Measurements from ENCODE around the gene IGFBPL1. TPM values are rescaled to one million over a fixed set of nuclear protein-coding genes. Genes with fewer than 3 reads are reported as not detected.

IGFBPL1 gene
- polyA plus RNA-seq, 1 donor (not counting 4 experiments of a cell fraction or from before 2014, with no cell fraction given): not detected

- no peaks in the 10 kb centered on the region for H3K36me3 ChIP-seq (ENCODE audit: control insufficient read depth in 2 of 2, extremely low read depth in 1 of 2, insufficient read depth in 2 of 2, low read length in 2 of 2)
These were observed 33.8 kb downstream of the IGFBPL1 start for GRCh38 chr9:38390442-38390841.

GRCh38 chr9:38389313-38389712 lies 34.9 kb downstream of the IGFBPL1 start:
- no peak for DNase-seq (ENCODE audit: low read depth, low spot score)
- TF ChIP-seq CTCF (optimal IDR thresholded peaks at IDR 0.05 in 1 of 3, IDR thresholded peaks at IDR 0.05 in 1 of 3, conservative IDR thresholded peaks at IDR 0.05 in 1 of 3; ENCODE audit: extremely low read depth in 1 of 3, insufficient read depth in 2 of 3, low read length in 3 of 3) (no peak), EZH2 (IDR thresholded peaks at IDR 0.05; ENCODE audit: low read length) (no peak)
- H2AFZ ChIP-seq (ENCODE audit: control insufficient read depth, low read length): no peak overlapping the region

More at GRCh38 chr9:38390442-38390841, 33.8 kb downstream of the IGFBPL1 start:
- H3K27ac ChIP-seq (ENCODE audit: control insufficient read depth, insufficient read depth, low read length): no peak overlapping the region
- H3K79me2 ChIP-seq (ENCODE audit: control insufficient read depth, insufficient read depth, low read length): peaks cover 6% of the 10 kb centered on the region
- H4K20me1 ChIP-seq (ENCODE audit: control insufficient read depth, extremely low read depth, insufficient read depth, low read length): no peaks in the 10 kb centered on the region
- TF ChIP-seq EZH2 (IDR thresholded peaks at IDR 0.05; ENCODE audit: low read length) (no peak), CTCF (optimal IDR thresholded peaks at IDR 0.05 in 1 of 3, IDR thresholded peaks at IDR 0.05 in 1 of 3, conservative IDR thresholded peaks at IDR 0.05 in 1 of 3; ENCODE audit: extremely low read depth in 1 of 3, insufficient read depth in 2 of 3, low read length in 3 of 3) (no peak)
- H3K27me3 ChIP-seq (ENCODE audit: control insufficient read depth, extremely low read depth, insufficient read depth, low read length): peaks cover 12% of the 10 kb centered on the region
- no peaks in the 10 kb centered on the region for H3K9me3 ChIP-seq (ENCODE audit: control insufficient read depth, low read depth, low read length)
- DNase-seq (ENCODE audit: low read depth, low spot score) (no peak), FAIRE-seq (no peak)
- no peak overlapping the region for H2AFZ ChIP-seq (ENCODE audit: control insufficient read depth, low read length)
- no peaks in the 10 kb centered on the region for H3K9me1 ChIP-seq (ENCODE audit: control insufficient read depth, extremely low read depth, insufficient read depth, low read length)
- dilution Hi-C loops (cut with MboI; ENCODE audit: extremely low pct_ligation_motif_present, low sequenced_read_pairs): no loop called here
- H3K4me2 ChIP-seq (ENCODE audit: control insufficient read depth, extremely low read depth, insufficient read depth, low read depth, low read length): no peak overlapping the region
- H3K4me3 ChIP-seq (ENCODE audit: control insufficient read depth in 2 of 3, extremely low read depth in 1 of 3, insufficient read depth in 2 of 3, low read depth in 1 of 3, low read length in 3 of 3): no peak overlapping the region
- H3K4me1 ChIP-seq (ENCODE audit: control insufficient read depth, extremely low read depth, insufficient read depth, low read length): peaks cover 3% of the 10 kb centered on the region
- no peak overlapping the region for H3K9ac ChIP-seq (ENCODE audit: control insufficient read depth, extremely low read depth, insufficient read depth, low read length)

More at GRCh38 chr9:38389313-38389712, 34.9 kb downstream of the IGFBPL1 start:
- Histone ChIP-seq H4K20me1 (ENCODE audit: control insufficient read depth, extremely low read depth, insufficient read depth, low read length) (no peaks in the 10 kb centered on the region), H3K27me3 (ENCODE audit: control insufficient read depth, extremely low read depth, insufficient read depth, low read length) (peaks cover 12% of the 10 kb centered on the region), H3K4me1 (ENCODE audit: control insufficient read depth, extremely low read depth, insufficient read depth, low read length) (peaks cover 3% of the 10 kb centered on the region), H3K27ac (ENCODE audit: control insufficient read depth, insufficient read depth, low read length) (no peak overlapping the region), H3K79me2 (ENCODE audit: control insufficient read depth, insufficient read depth, low read length) (peaks cover 6% of the 10 kb centered on the region), H3K9me3 (ENCODE audit: control insufficient read depth, low read depth, low read length) (no peaks in the 10 kb centered on the region), H3K4me3 (ENCODE audit: control insufficient read depth in 2 of 3, extremely low read depth in 1 of 3, insufficient read depth in 2 of 3, low read depth in 1 of 3, low read length in 3 of 3) (no peak overlapping the region), H3K9ac (ENCODE audit: control insufficient read depth, extremely low read depth, insufficient read depth, low read length) (no peak overlapping the region), H3K36me3 (ENCODE audit: control insufficient read depth in 2 of 2, extremely low read depth in 1 of 2, insufficient read depth in 2 of 2, low read length in 2 of 2) (no peaks in the 10 kb centered on the region), H3K9me1 (ENCODE audit: control insufficient read depth, extremely low read depth, insufficient read depth, low read length) (no peaks in the 10 kb centered on the region), H3K4me2 (ENCODE audit: control insufficient read depth, extremely low read depth, insufficient read depth, low read depth, low read length) (no peak overlapping the region)
- dilution Hi-C loops (cut with MboI; ENCODE audit: extremely low pct_ligation_motif_present, low sequenced_read_pairs): no loop called here
- no peak for FAIRE-seq

Data from keratinocyte (primary cell).